A549 treated with Hydrocortisone at 1 μM for 4 hours (cell line): ENCODE measurements around the gene DYNC2LI1. TPM values are rescaled to one million over a fixed set of nuclear protein-coding genes. Genes with fewer than 3 reads are reported as not detected.

Experiments
- total RNA-seq: library from RNA; stranded (reverse); fragments of 200-300 nt; extraction: Qiagen RNA extraction; gene quantifications from 5 replicates; pipeline ENCODE4 v1.2.3, GENCODE V29; 2022

Gene DYNC2LI1
- 14.4 to 20.8 TPM (median 17.0 TPM) in 5 replicates for total RNA-seq

DNA sequence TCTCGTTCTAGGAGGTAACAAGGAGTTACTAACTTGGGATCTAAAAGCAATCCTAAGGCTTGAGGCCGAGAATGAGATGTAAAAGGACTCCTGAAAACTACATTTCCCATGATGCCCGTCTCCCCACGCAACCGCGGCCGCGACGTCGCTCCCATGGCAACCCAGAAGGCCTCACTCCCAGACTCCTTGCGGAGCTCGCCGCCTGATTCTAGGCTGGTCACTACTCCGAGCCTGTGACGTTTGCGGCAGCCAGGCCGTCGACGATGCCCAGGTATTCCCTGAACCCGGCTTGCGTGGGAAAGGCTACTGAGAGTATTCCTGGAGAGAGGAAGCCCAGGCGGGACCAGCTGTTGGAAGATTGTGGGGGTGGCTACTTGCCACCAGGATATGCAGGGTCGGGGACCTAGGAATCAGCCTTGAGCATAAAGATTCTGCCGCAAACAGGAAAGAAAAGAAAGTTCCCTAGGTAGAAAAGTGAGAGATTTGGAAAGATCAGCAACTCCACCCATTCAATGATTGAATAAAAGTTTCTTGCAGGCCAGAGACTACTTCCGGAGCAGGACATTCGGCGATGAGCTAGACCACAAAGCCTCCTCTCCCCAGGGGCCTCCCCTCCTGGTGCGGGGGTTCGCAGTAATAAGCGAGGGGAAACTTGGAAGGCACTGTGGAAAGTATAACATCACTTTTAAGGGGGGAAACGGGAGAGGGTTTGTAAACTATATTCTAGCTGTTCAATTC lies at the start of gene DYNC2LI1:
TSS of gene DYNC2LI1 (plus strand) at position 164 of the 738 bp plus-strand sequence. CDS start at position 264, 100 bp downstream.

GRCh38 chr2:43838560-43839267 lies 64.9 kb downstream of the DYNC2LI1 start, which contains the start of the genes ABCG5 and ABCG8:
TSS of gene ABCG5 (minus strand) at chr2:43838839. CDS start at chr2:43838679, 160 bp downstream.
TSS of gene ABCG8 (plus strand) at chr2:43838971. CDS start at chr2:43839054, 83 bp downstream.

Other genes with a start within 250 kb of the DYNC2LI1 start
- gene THADA, start 178.0 kb upstream of the DYNC2LI1 start, total RNA-seq, result 19.5 to 23.3 TPM (median 21.9 TPM) in 5 replicates
- 1.5 to 2.4 TPM (median 2.1 TPM) in 5 replicates for gene PLEKHH2, start 136.8 kb upstream of the DYNC2LI1 start, total RNA-seq
- 2.3 to 2.7 TPM (median 2.6 TPM) in 5 replicates for gene C1GALT1C1L, start 97.6 kb upstream of the DYNC2LI1 start, total RNA-seq
- gene ABCG5, start 64.8 kb downstream of the DYNC2LI1 start, total RNA-seq, result not detected in 5 replicates
- 0.01 TPM in 1 of 5 replicates, not detected in the others for gene ABCG8, start 64.9 kb downstream of the DYNC2LI1 start, total RNA-seq
- 84.1 to 109 TPM (median 92.9 TPM) in 5 replicates for gene LRPPRC, start 221.9 kb downstream of the DYNC2LI1 start, total RNA-seq